ENCODE measurements around the gene TMEM114.

The TMEM114 gene

GRCh38 chr16:8547762-8548161 lies 42.5 kb downstream of the TMEM114 start:
- DNase-seq, result no peak

DNA sequence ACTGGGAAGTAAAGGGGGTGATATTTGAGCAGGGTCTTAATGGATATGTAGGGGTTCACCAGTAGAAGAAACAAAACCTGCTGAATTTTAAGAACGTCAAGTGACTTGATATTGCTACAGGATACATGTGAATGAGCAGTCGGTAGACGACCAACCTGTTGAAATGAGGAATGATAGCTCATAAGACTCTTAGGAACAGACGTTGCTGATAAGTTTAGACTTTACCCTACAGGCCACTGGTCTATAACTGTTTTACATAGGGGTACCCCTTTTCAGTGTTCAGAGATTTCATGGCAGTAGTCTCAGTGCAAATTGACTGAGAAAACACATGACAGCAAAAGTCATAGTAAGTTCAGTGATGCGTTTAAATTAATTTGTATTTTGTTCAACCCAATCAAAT lies 45.9 kb downstream of the TMEM114 start:
- DNase-seq, result no peak

DNA sequence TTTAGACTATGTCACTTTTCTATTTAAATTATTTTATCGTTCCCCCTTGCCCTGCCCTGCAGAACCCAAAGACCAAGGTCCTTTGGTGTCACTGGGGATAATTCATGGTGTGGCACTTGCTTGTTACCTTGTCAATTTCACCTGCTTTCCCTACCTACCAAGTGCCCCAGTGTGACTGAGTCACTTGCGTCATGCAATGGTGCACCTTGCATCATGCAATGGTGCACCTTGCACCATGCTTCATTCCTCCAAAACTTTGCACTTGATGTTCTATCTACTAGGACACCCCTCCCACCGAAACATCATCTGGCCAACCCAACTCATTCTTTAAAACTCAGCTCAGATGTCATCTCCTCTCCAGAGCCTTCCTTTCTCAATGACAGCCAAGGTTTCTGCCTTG lies 47.1 kb downstream of the TMEM114 start:
- DNase-seq, result no peak

DNA sequence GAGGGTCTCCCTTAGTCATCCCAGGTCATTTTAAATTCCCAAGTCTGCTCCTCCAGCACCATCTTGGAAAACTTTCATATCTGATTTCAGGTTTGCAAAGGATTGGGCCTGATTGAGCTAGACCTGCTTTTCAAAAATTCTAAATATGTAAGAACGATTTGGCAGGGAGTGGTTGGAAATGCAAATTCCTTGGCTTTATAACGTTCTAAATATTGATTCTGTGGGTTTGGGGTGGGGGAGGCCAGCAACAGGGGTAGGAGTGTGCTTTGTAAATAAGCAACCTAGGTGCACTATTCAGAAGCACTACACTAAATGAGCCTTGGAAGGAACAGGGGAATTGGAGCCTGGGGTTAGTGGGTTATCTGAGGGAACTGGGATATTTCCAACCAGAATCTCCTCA lies 47.9 kb downstream of the TMEM114 start:
- no peak for DNase-seq

DNA sequence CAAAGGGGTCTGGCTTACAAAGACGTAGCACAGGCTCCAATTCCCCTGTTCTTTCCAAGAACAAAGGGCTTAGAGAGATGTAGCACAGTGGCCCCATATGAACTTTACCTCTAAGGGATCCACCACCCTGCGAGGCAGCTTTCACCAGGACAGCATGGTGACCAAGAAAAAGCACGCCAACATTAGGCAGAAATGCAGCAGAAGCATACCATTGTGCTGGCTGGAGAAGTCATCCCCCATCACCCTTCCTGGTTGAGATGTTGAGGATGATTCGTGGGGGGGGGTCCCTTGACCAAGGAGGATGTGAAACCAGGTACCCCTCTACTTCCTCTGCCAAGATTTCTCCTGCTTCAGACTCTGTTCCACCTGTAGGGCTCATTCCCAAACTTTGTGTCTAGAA lies 48.4 kb downstream of the TMEM114 start:
- no peak for DNase-seq

DNA sequence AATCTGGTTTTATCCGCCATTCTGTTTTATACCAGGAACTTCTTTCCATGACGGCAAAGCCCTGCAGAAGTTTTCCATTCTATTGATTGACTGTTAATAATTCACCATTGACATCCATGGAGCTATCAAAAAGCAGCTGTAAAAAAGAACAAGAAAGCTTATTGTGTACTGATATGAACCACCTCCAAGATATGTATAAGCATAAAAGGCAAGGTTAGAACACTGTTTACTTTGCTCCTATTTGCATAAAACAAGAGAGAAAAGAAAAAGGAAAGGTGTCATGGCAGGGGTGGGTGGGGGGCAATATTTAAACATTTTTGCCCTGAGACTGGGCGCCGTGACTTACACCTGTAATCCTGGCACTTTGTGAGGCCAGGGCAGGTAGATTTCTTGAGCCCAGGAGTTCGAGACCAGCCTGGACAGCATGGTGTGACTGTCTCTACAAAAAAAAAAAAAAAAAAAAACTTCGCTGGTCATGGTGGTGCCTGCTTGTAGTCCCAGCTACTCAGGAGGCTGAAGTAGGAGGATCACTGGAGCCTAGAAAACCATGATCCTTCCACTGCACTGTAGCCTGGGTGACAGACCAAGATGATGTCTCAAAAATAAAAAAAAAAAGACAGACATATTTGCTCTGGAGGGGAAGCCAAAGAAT lies 52.5 kb downstream of the TMEM114 start:
- no peak for DNase-seq

DNA sequence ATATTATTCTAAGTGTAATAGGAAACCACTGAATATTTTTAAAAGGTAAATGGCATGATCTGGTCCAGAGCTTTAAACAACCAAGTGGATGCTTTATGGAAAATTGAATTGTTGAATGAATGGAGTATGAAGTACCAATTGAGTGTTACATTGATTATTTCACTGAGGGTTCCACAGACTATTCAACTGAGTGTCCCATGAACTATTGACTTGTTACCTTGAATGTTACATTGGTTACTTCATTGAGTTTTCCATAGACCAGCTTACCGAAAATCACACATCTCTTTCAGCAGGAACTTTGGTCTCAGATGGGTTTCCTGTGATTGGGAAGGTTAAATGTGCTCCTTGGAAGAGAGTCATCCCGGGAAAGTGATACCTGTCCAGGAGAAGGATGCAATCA lies 56.8 kb downstream of the TMEM114 start:
- no peak for DNase-seq

GRCh38 chr16:8530752-8531384 lies 59.4 kb downstream of the TMEM114 start:
- no peak for DNase-seq

DNA sequence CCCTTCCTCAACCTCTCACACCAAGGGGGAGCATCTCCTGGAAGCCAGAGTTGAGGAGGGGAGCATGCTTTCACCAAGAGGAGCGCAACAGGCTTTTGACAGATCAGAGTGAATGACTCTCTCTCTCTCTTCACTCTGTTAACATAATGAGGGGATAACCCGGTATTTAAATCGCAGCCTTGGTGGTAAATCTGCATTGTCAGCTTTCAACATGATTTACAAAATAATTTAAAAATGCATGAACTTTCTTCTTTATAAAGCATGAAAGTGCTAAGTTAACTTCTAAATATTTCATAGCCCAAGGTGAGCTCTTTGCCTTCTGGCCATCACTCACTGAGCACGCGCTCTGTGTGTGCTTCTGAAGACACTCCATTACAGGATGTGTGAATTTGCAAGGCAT lies 61.8 kb downstream of the TMEM114 start:
- no peak for DNase-seq

DNA sequence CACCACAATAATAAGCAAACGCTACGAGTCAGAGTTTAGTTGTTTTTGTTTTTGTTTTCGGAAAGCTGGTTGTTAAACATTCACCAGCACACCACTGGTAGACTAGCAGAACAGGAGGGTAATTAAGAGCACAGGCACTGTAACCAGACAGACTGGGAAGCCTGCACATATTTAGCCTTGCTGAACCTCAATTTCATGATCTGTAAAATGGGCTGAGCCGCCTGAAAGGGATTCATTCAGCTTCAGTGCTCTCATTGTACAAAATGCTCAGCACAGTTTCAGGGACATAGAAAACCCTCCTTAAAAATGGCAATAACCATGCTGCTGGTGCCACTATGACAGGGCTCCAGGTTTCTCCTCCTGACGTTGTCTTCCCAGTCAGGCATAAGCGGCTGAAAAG lies 66.4 kb downstream of the TMEM114 start:
- DNase-seq, result no peak

GRCh38 chr16:8522757-8523156 lies 67.6 kb downstream of the TMEM114 start:
- DNase-seq, result no peak

DNA sequence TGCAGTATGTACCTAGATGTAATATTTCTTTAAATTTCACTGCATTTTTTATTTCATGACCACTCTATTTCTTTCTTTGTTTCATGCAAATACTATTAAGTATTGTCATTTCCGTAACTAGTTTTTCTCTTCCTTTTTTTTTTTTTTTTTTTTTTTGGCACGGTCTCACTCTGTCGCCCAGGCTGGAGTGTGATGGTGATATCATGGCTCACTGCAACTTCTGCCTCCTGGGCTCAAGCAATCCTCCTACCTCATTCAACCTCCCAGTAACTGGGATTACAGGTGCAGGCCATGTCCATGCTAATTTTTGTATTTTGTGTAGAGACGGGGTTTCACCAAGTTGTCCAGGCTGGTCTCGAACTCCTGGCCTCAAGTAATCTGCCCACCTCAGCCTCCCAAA lies 70.7 kb downstream of the TMEM114 start:
- no peak for DNase-seq
